AG04450 (cell line): Measurements from ENCODE around the gene WTIP. TPM values are rescaled to one million over a fixed set of nuclear protein-coding genes. Genes with fewer than 3 reads are reported as not detected.

Experiments
- CTCF ChIA-PET: fragments of 300-600, 350-600 bp; formaldehyde crosslinking; extraction: SDS; loops from one replicate; lab custom pipeline; 2022; ENCODE audit warnings: antibody characterized with exemption, inconsistent platforms; lab: Charles Lee
- POLR2A ChIA-PET: fragments of 350-600 bp; formaldehyde crosslinking; extraction: SDS; loops from one replicate; lab custom pipeline; 2021; ENCODE audit warnings: antibody characterized with exemption, inconsistent platforms; lab: Yijun Ruan, JAX
- DNase-seq: peaks from one replicate; pipeline ENCODE4 v3.0.0-alpha.2; 2011; ENCODE audit warnings: low read depth, low spot score
- H3K27ac ChIP-seq: one replicate; pipeline ENCODE4 v1.5.1; 2012; ENCODE audit warnings: low read depth, low read length, control low read depth
- H3K27me3 ChIP-seq: one replicate; pipeline ENCODE4 v1.6.0; 2012; ENCODE audit warnings: low read length; ENCODE audit not compliant: control insufficient read depth, insufficient read depth
- H3K4me3 ChIP-seq: 2 replicates; pipeline ENCODE4 v1.5.1; 2011; ENCODE audit warnings: mild to moderate bottlenecking, low read depth, low read length, control low read depth
- H3K9me3 ChIP-seq: 2 replicates; pipeline ENCODE4 v1.5.1; 2012; ENCODE audit warnings: low read length; ENCODE audit not compliant: control insufficient read depth, insufficient read depth
- polyA plus RNA-seq: library from polyadenylated mRNA; depleted of rRNA; stranded (reverse); fragments of >200 nt; gene quantifications from 2 replicates; pipeline ENCODE4 v1.2.3, GENCODE V29; 2011
- TF ChIP-seq, protein P1 (sequence below): IDR thresholded peaks from 2 replicates; pipeline ENCODE4 v1.5.1; 2011; ENCODE audit warnings: low read depth, low read length, control low read depth, inconsistent platforms

The WTIP gene
- polyA plus RNA-seq, 1 experiment, result 27.2 TPM

DNA sequence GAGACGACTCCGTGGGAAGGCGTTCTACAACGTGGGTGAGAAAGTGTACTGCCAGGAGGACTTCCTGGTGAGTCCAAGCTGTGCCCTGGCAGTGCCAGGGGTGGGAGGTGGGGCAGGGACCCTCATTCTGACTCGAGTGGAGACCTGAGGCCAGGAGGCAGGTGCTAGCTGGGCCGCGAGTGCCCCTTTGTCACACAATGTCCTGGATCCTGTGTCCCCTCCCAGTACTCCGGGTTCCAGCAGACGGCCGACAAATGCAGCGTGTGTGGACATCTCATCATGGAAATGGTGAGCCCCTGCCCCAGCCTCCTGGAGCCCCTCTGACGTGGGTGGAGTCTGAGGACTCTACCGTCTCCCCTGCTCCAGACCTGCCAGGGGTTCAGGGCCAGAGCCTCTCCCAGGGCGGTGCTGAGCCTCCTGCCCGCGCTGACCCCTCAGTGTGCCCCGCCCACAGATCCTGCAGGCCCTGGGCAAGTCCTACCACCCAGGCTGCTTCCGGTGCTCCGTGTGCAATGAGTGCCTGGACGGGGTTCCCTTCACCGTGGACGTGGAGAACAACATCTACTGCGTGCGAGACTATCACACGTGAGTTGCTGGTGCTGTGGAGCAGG lies 11.6 kb downstream of the WTIP start:
- H3K9me3 ChIP-seq, result peaks cover 6% of the 10 kb centered on the region; the same call in 1 of the 2 replicates
- POLR2A ChIA-PET, result no interaction called here
- no peak overlapping the region for H3K4me3 ChIP-seq
- H3K27me3 ChIP-seq, result no peaks in the 10 kb centered on the region
- TF ChIP-seq, protein P1, sequence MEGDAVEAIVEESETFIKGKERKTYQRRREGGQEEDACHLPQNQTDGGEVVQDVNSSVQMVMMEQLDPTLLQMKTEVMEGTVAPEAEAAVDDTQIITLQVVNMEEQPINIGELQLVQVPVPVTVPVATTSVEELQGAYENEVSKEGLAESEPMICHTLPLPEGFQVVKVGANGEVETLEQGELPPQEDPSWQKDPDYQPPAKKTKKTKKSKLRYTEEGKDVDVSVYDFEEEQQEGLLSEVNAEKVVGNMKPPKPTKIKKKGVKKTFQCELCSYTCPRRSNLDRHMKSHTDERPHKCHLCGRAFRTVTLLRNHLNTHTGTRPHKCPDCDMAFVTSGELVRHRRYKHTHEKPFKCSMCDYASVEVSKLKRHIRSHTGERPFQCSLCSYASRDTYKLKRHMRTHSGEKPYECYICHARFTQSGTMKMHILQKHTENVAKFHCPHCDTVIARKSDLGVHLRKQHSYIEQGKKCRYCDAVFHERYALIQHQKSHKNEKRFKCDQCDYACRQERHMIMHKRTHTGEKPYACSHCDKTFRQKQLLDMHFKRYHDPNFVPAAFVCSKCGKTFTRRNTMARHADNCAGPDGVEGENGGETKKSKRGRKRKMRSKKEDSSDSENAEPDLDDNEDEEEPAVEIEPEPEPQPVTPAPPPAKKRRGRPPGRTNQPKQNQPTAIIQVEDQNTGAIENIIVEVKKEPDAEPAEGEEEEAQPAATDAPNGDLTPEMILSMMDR, result no peak
- H3K27ac ChIP-seq, result no peak overlapping the region
- CTCF ChIA-PET, result interaction anchor here (0.6 kb wide), 1 partner anchor 73 kb away, joined by 4 read pairs; no protein-coding TSS in a partner anchor
- DNase-seq, result no peak

DNA sequence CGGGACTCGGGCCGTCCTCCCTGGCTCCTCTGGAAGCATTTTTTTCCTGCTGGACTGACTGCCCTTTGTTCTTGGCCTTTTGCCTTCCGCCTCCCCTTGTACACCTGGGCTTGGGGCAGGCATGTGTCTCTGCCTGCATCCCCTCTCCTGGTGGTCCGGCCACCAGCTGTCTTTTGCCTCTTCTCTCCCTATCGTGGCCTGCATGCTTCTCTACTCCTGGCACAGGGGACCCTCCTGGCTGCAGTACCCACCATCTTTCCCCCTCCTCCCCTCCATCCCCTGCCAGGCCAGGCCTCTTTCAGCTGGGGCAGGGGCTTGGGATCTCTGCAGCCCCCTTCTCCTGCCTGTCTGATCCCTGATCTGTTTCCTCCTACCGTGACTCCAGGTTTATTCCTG lies 12.1 kb downstream of the WTIP start:
- TF ChIP-seq, protein P1, result no peak
- ChIA-PET CTCF (interaction anchor here (0.6 kb wide), 1 partner anchor 73 kb away, joined by 4 read pairs; no protein-coding TSS in a partner anchor), POLR2A (no interaction called here)
- DNase-seq, result no peak
- H3K4me3 ChIP-seq, result no peak overlapping the region
- no peaks in the 10 kb centered on the region for H3K27me3 ChIP-seq
- peaks cover 7% of the 10 kb centered on the region; the same call in 1 of the 2 replicates for H3K9me3 ChIP-seq
- H3K27ac ChIP-seq, result no peak overlapping the region

DNA sequence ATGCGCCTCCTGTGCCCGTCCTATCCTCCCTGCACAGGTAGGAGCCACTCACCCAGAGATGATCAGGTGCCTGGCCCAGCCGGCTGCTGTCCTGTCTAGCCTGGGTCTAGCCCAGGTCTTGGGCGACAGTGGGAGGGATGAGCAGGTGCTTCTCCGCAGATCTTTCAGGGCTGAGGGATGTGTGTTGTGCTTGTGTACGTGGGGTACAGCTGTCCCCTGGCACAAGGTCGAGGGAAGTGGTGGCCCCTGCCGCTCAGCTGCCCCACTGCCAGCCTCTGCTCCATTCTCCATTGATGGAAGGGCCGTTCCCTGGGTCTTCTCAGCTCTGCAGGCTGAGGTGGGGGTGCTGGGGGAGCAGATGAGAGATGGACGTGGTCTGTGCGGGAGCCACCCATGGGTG lies 13.0 kb downstream of the WTIP start:
- CTCF ChIA-PET, result no interaction called here
- Histone ChIP-seq H3K9me3 (peaks cover 7% of the 10 kb centered on the region; the same call in 1 of the 2 replicates), H3K4me3 (no peak overlapping the region), H3K27me3 (no peaks in the 10 kb centered on the region), H3K27ac (no peak overlapping the region)
- TF ChIP-seq, protein P1, result no peak
- no peak for DNase-seq
- POLR2A ChIA-PET, result no interaction called here

DNA sequence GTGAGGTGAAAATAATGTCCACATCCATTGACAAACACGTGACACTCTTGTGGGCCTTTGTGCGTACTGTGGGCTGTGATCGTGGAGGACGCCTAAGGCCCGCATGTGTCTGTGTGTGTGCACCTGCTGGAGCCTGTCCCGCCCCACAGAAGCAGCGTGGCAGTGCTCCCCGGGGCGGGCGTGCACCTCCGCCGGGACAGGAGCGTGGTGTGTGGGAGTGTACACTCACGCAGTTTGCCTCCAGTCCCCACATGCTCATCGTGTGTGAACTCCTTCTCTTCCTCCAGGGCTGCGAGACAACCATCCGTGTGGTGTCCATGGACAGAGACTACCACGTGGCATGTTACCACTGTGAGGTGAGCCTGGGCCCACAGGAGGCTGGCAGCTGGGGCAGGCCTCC lies 13.9 kb downstream of the WTIP start:
- CTCF ChIA-PET, result interaction anchor here (0.6 kb wide), 1 partner anchor 140 kb away, joined by 4 read pairs; no protein-coding TSS in a partner anchor
- Histone ChIP-seq H3K9me3 (peaks cover 7% of the 10 kb centered on the region; the same call in 1 of the 2 replicates), H3K4me3 (no peak overlapping the region), H3K27ac (no peak overlapping the region), H3K27me3 (no peaks in the 10 kb centered on the region)
- POLR2A ChIA-PET, result no interaction called here
- no peak for DNase-seq
- TF ChIP-seq, protein P1, result no peak

DNA sequence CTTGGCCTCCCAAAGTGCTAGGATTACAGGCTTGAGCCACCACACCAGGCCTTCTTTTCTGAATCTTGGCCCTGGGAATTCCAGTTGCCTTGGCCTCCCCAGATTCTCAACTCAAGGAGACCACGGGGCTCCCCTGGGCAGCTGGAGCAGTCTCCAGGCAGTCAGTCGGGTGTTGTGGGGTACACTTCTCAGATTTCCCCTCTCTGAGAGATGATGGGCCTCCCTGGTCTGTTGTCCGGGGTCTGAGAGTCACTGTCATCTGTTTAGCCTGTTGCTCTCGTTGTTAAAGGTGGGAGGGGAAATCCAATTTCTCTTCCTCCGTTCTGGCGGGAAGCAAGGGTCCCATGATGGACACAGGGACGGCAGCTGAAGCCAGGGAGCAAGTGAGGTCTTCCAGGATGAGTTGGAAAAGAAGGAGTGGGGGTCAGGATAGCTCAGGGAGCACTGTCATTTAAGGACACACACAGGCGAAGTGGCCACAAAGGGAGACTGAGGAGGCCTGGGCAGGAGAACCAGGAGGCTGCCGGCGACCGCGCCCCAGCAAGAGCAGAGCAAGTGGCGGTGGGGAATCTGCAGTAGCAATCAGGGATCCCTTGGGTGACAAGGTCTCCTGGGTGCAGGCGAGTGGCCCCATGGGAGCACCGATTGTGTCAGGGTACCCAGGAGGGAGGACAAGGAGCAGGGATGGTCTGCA lies 15.7 kb downstream of the WTIP start:
- DNase-seq, result no peak
- H3K4me3 ChIP-seq, result no peak overlapping the region
- ChIA-PET POLR2A (no interaction called here), CTCF (no interaction called here)
- peaks cover 7% of the 10 kb centered on the region; the same call in 1 of the 2 replicates for H3K9me3 ChIP-seq
- H3K27ac ChIP-seq, result no peak overlapping the region
- TF ChIP-seq, protein P1, result no peak
- H3K27me3 ChIP-seq, result no peaks in the 10 kb centered on the region
